Gastrocnemius medialis (tissue), 4 donors: ENCODE measurements around the gene PELI3. TPM values are rescaled to one million over a fixed set of nuclear protein-coding genes. Genes with fewer than 3 reads are reported as not detected.

Experiments used
- ATAC-seq, 2 donors: fragments of 150-250 bp; one replicate each; pipeline ENCODE4 v1.9.1; 2016
- DNase-seq, 2 donors: peaks; one replicate each; pipeline ENCODE4 v3.0.0-alpha.2; 2019
- H3K27ac ChIP-seq, 4 donors: fragments of 200-600 bp; sonication (generic); 1 replicate in 1 of 4; 2 replicates in 3 of 4; pipeline ENCODE4 v1.5.1; 2016 to 2018; ENCODE audit warnings: mild to moderate bottlenecking in 2 of 4, moderate library complexity in 1 of 4
- H3K27me3 ChIP-seq, 3 donors: fragments of 200-600 bp; sonication (generic) in 2 of 3; 1 replicate in 1 of 3; 2 replicates in 2 of 3; pipeline versions ENCODE4 v1.5.1 to v1.6.0; 2016 to 2019; ENCODE audit warnings: mild to moderate bottlenecking in 1 of 3, moderate library complexity in 1 of 3
- H3K36me3 ChIP-seq, 2 donors: fragments of 200-600 bp; sonication (generic) in 1 of 2; one replicate each; pipeline ENCODE4 v1.5.1; 2017 to 2018
- H3K4me1 ChIP-seq, 2 donors: fragments of 200-600 bp; sonication (generic) in 1 of 2; one replicate each; pipeline ENCODE4 v1.5.1; 2016 to 2017; ENCODE audit warnings: mild to moderate bottlenecking in 2 of 2
- H3K4me3 ChIP-seq, 4 donors: fragments of 200-600 bp; sonication (generic) in 3 of 4; 1 replicate in 1 of 4; 2 replicates in 3 of 4; pipeline ENCODE4 v1.5.1; 2016 to 2019; ENCODE audit warnings: mild to moderate bottlenecking in 2 of 4
- H3K9me3 ChIP-seq, 3 donors: fragments of 200-600 bp; sonication (generic) in 2 of 3; 1 replicate in 1 of 3; 2 replicates in 2 of 3; pipeline ENCODE4 v1.5.1; 2016 to 2019
- CTCF ChIP-seq, 5 experiments: fragments of 450-650 bp in 3 of 5; fragments of 200-600 bp in 2 of 5; sonication (generic) in 2 of 5; IDR thresholded peaks in 4 of 5; conservative IDR thresholded peaks in 1 of 5; 1 replicate in 4 of 5; 2 replicates in 1 of 5; pipeline ENCODE4 v1.5.1; 2016 to 2019; ENCODE audit warnings: antibody characterized with exemption in 5 of 5, mild to moderate bottlenecking in 3 of 5, moderate library complexity in 3 of 5
- POLR2A ChIP-seq, 2 donors: fragments of 450-650 bp; IDR thresholded peaks; one replicate each; pipeline ENCODE4 v1.6.1; 2017; ENCODE audit warnings: antibody characterized with exemption in 2 of 2, mild to moderate bottlenecking in 2 of 2, moderate library complexity in 2 of 2
- in situ Hi-C, 4 donors: fragments of 200-750 bp; cut with MboI; loops; one replicate each; pipeline versions ENCODE4 v1.15.0 to v1.8.0; 2017; ENCODE audit warnings: low sequenced_read_pairs in 4 of 4
- intact Hi-C: fragments of 100-400 bp; cut with DNase I; formaldehyde crosslinking; loops from one replicate; pipeline ENCODE4 v1.15.1; 2023; ENCODE audit warnings: low total_unique reads
- total RNA-seq, 4 donors: library from RNA; depleted of rRNA; stranded (reverse); fragments of >200 nt; gene quantifications; one replicate each; pipeline versions ENCODE4 v1.1.0 to v1.2.3, GENCODE V29; 2016

The PELI3 gene
- total RNA-seq, 4 donors from 2014 or later: 26.1 to 55.9 (median 37.3) TPM

GRCh38 chr11:66491315-66491935, 24.7 kb downstream of the PELI3 start:
- Histone ChIP-seq H3K9me3 (no peaks in the 10 kb centered on the region), H3K4me1 (no peaks in the 10 kb centered on the region), H3K36me3 (peaks cover 0 to 55% of the 10 kb centered on the region in 2 donors), H3K27ac (no peak overlapping the region), H3K27me3 (no peaks in the 10 kb centered on the region), H3K4me3 (no peak overlapping the region)
- TF ChIP-seq POLR2A (IDR thresholded peaks at IDR 0.05): no peak
- peak in 1 of 5 experiments; percentile 11 for TF ChIP-seq CTCF (IDR thresholded peaks at IDR 0.05 in 4 of 5, conservative IDR thresholded peaks at IDR 0.05 in 1 of 5)
- intact Hi-C loops (no loop called here), in situ Hi-C loops (no loop called here)
- DNase-seq (no peak), ATAC-seq (no peak)

GRCh38 chr11:66492161-66492865, 25.6 kb downstream of the PELI3 start:
- Histone ChIP-seq H3K27me3 (no peaks in the 10 kb centered on the region), H3K27ac (no peak overlapping the region), H3K36me3 (peaks cover 0 to 55% of the 10 kb centered on the region in 2 donors), H3K4me3 (no peak overlapping the region), H3K9me3 (no peaks in the 10 kb centered on the region), H3K4me1 (no peaks in the 10 kb centered on the region)
- DNase-seq (no peak), ATAC-seq (no peak)
- no peak for TF ChIP-seq CTCF (IDR thresholded peaks at IDR 0.05 in 4 of 5, conservative IDR thresholded peaks at IDR 0.05 in 1 of 5)
- no peak for TF ChIP-seq POLR2A (IDR thresholded peaks at IDR 0.05)
- intact Hi-C loops: no loop called here
- in situ Hi-C loops: no loop called here

GRCh38 chr11:66493130-66493529, 26.4 kb downstream of the PELI3 start:
- in situ Hi-C loops: no loop called here
- no peaks in the 10 kb centered on the region for H3K4me1 ChIP-seq
- H3K27me3 ChIP-seq: no peaks in the 10 kb centered on the region
- TF ChIP-seq CTCF (IDR thresholded peaks at IDR 0.05 in 4 of 5, conservative IDR thresholded peaks at IDR 0.05 in 1 of 5) (no peak), POLR2A (IDR thresholded peaks at IDR 0.05) (no peak)
- H3K27ac ChIP-seq: no peak overlapping the region
- ATAC-seq (no peak), DNase-seq (no peak)
- H3K36me3 ChIP-seq: peaks cover 0 to 55% of the 10 kb centered on the region in 2 donors
- intact Hi-C loops: no loop called here
- no peaks in the 10 kb centered on the region for H3K9me3 ChIP-seq
- H3K4me3 ChIP-seq: no peak overlapping the region

DNA sequence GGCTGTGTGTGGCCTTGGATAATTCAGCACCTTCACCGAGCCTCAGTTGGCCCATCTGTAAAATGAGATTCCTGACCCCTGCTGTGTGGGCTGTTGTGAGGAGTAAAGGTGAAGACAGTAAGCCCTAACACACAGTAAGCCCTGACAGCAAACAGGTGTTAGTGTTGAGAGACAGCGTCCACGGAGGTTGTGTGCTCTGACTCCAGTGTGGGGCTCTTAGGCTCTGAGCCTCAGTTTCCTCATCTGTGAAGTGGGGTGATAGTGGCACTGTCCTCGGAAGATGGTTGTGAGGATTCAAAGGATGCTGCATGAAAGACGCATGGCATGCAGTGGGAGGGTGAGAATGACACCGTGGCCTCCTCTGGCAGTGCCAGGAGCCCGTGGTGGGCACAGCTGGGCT, 27.8 kb downstream of the PELI3 start:
- H3K4me3 ChIP-seq: no peak overlapping the region
- ATAC-seq (no peak), DNase-seq (no peak)
- no peaks in the 10 kb centered on the region for H3K9me3 ChIP-seq
- intact Hi-C loops: no loop called here
- in situ Hi-C loops: no loop called here
- H3K27ac ChIP-seq: no peak overlapping the region
- peaks cover 0 to 64% of the 10 kb centered on the region in 2 donors for H3K36me3 ChIP-seq
- TF ChIP-seq POLR2A (IDR thresholded peaks at IDR 0.05) (no peak), CTCF (IDR thresholded peaks at IDR 0.05 in 4 of 5, conservative IDR thresholded peaks at IDR 0.05 in 1 of 5) (no peak)
- H3K4me1 ChIP-seq: no peaks in the 10 kb centered on the region
- H3K27me3 ChIP-seq: no peaks in the 10 kb centered on the region
